Stimulated activated CD8-positive, alpha-beta memory T cell treated with anti-CD3 and anti-CD28 coated beads, Interleukin-12 subunit alpha, Interleukin-12 subunit beta, amount 100 ng/mL, for 24 hours (primary cell): ENCODE data around the gene MTMR2.
A peak's percentile ranks its signal among the peaks of the same experiment; 100 is the strongest.
"Not testable (repeated sequence)": the region's sequence is repeated elsewhere in the genome, so short reads cannot be mapped to it uniquely, and the experiment has no call there.

ENCODE experiments used
- DNase-seq: peaks from one replicate; pipeline ENCODE4 v3.0.0-alpha.2; 2020; ENCODE audit errors: extremely low read depth

The MTMR2 gene

DNA sequence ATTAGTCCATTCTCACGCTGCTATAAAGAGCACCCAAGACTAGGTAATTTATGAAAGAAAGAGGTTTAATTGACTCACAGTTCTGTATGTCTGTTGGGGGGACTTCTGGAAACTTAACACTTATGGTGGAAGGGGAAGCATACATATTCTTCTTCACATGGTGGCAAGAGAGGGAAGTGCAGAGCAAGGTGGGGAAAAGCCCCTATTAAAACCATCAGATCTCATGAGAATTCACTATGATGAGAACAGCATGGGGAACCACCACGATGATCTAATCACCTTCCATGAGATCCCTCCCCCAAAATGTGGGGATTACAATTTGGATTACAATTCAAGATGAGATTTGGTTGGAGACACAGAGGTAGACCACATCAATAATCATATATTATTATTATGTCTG lies 107.9 kb downstream of the MTMR2 start:
- DNase-seq: no peak

DNA sequence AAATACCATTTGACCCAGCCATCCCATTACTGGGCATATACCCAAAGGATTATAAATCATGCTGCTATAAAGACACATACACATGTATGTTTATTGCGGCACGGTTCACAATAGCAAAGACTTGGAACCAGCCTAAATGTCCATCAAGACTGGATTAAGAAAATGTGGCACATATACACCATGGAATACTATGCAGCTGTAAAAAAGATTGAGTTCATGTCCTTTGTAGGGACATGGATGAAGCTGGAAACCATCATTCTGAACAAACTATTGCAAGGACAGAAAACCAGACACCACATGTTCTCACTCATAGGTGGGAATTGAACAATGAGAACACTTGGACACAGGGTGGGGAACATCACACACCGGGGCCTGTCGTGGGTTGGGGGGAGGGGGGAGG lies 112.9 kb downstream of the MTMR2 start:
- DNase-seq: not testable (repeated sequence)

DNA sequence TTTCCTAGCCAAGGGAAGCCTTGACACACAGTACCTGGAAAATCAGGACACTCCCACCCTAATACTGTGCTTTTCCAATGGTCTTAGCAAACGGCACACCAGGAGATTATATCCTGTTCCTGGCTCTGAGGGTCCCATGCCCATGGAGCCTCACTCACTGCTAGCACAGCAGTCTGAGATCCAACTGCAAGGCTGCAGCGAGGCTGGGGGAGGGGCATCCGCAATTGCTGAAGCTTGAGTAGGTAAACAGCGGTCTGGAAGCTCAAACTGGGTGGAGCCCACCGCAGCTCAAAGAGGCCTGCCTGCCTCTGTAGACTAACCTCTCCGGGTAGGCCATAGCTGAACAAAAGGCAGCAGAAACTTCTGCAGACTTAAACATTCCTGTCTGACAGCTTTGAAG lies 117.4 kb downstream of the MTMR2 start:
- DNase-seq: not testable (repeated sequence)

DNA sequence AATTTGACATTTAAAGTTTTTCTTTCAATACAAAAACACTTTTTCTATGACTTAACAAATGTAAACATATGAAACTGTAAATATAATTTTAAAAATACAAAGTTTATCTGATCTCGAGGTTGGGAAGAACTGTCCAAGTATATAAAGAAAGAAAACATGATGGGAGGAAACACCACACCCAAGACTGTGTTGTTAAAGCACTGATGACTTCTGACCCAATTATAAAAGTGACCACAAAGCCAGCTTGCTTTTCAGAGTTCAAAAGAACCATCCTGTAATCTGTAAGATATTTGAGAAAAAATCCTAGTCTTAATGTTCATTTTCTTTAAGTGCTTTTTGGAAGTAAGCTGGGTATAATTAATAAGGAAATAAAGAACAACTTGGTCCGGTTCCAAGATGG lies 118.0 kb downstream of the MTMR2 start:
- DNase-seq: no peak

DNA sequence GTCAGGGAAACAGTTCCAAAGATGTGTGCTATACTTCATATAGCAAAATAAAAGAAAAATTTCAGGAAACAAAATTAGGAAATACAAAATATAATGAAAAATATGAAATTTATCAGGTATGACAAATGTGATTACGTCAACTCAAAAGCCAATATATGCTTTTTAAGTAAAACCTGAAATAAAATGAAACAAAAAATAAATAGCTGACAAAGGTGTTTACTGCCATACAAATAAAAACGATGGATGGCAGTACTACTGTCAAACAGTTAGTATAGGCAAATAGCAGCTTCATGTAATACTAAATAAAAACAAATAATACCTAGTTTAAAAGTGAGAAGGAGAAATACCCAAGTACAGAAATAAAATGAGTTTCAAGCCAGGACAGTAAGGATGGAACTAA lies 119.9 kb downstream of the MTMR2 start:
- DNase-seq: no peak

DNA sequence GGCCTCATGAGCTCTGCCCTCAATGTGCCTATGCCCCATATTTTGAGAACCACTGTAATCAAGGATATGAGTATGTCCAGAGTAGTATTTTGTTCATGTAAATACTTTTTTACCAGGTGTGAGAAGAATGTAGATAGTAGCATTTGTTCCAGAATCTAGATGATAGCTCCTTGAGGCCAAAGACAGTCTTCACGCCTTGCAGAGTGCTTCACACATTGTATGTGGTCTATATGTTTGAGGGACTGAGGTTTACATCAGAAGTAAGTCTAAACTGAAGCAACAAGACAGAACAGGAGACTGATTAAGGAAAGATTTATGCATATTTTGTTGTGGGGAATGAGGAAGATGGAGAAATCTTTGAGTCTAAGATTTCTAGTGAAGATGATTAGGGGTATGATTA lies 121.1 kb downstream of the MTMR2 start:
- DNase-seq: no peak

DNA sequence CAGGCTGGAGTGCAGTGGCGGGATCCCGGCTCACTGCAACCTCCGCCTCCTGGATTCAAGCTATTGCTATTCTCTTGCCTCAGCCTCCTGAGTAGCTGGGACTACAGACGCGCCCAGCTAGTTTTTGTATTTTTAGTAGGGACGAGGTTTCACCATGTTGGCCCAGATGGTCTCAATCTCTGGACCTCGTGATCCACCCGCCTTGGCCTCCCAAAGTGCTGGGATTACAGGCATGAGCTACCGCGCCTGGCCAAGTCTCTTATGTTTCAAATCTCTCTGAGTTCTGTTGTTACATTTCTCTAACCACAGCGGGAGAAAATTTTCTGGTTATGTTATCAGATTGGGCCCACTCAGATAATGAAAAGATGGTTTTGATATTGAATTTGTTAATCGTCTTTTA lies 123.5 kb downstream of the MTMR2 start:
- DNase-seq: no peak

DNA sequence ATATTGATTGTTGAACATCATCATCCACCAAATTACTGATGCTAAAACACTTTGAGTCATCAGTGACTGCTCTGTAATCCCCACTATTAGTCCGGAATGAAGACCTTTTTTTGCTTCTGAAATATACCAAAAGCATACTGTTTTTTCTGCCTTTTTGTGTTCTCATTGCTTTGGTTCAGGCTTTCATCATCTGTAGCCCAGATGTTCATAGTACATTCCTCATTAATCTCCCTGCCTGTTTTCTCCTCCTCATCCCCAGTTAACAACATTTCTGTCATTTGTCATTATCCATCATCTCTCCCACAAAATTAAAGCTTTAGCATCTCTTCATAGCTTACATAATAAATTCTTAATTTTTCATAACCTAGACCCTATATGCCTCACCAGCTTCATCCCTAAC lies 124.4 kb downstream of the MTMR2 start:
- no peak for DNase-seq

DNA sequence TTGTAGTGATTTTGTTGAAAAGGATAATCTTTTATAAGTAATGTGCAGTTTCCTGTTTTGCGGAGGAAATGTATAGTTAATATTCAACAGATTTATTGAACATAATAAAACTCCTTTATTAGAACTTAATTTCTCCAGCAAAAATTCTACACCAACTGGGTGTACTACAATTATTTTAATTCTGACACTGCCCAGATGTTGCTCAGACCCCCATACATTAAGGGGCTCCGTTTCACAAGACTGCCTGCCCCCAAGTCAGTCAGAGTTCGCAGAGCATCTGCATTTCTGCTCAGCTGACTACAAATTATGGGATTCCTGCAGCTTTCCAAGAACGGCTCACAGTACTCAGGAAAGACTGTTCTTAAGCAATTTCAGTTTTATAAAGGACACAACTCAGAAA lies 127.4 kb downstream of the MTMR2 start:
- DNase-seq: no peak

DNA sequence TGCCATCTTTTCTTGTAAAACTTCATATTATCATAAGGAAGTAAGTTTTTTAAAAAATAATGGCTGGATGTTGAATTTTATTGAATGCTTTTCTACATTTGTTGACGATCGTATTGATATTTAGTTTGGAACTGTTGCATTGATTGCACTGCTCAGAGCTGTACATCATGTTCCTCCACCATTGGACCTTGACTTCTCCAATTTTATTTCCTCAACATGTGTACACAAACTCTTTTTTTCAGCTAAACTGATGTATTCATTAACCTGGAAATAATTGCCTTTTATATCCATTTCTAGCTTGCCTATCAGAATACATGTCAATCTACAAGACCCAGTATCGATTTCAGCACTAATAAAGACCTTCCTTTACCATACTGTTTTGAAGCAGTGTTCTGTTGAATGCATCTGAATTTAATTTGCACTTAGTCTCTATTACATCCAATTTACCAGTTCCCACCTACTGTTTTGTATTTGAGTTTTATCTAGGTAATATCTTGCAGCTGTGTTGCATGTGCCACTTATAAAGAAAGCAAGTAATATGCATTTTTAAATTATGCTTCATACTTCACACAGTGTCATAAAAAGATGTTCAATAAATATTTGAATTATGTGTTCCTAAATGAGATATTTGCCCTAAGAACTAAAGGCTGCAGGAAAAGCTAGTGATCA lies 128.1 kb downstream of the MTMR2 start:
- DNase-seq: no peak

DNA sequence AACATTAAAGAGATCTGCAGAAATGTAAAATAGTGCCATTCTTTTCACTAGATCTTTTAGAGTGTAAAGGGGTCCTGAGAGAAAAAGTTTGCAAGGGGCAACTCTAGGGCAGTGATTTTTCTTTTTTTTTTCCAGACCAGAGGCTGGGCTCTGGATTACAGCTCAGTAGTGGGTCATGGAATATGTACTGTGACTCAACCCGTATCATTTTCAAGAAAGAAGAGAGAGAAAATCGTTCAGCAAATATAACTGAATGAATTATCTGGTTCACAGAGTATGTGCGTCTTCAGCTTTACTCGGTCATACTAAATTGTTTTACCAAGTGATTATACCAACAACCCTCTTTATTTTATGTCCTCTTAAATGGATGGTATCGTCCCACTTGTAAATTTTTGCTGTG lies 129.8 kb downstream of the MTMR2 start:
- DNase-seq: no peak

DNA sequence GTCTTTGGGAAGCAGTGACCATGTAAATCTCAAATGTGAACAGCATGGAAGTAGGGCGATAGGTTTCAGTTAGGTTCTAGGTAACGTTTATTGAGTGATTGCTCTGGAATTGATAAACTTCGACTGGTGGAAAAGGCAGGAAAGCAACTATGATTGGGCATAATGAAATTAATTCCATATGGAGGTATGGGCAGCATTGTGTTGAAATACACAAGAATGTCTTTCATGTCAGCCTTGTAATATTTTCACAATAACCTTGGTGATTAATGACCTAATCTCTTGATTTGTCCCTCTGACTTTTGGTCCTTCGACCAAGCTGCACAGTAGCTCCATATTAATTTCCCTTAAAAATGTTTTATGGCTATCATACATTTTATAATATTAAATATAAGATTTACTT lies 130.8 kb downstream of the MTMR2 start:
- no peak for DNase-seq

DNA sequence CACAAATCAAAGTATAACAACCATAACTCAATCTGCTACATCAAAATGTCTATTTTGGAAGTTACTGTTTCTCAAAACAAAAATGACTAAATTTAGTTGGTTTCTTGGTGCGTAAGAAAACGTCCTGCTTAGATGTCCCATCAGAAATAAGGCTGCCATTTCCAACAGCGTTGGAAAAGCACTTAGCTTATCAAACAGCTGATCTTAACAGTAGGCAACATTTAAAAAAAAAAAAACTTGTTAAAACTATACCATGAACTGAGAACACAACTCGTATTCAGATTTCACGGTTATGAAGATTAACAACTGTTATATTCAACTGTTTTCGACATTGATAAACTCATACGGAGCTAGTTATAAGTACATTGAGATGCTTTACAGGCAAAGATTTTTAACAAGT lies 131.2 kb downstream of the MTMR2 start:
- DNase-seq: no peak

DNA sequence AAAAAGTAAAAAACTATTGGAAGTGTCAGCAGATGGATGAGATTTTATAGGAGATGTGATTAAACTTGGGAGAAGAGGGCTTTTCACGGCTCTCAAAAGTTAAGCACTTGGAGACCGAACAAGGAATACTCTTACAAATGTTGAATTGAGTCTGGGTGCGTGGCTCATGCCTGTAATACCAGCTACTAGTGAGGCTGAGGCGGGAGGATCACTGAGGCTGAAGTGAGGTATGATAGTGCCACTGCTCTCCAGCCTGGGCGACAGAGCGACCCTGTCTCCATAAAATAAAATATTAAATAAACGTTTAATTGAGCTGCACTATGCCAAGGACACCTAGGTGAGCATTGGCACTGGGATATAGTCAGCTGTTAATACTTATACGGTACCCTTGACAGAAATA lies 131.7 kb downstream of the MTMR2 start:
- DNase-seq: no peak

DNA sequence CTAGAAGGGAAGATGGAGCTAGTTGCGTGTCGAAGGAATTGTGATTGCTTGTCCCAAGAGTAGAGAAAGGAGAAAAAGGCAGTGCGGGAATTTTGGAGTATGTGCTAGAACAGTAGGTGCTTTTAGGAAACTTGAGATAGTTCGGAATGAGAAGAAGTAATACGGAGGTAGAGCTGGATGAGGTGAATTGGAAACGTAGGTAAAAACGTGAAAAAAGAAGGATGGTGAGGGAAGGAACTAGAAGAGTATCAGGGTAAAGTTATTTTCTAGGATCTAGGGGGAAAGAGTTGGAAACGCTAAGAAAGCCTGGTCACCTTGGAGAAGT lies 132.2 kb downstream of the MTMR2 start:
- no peak for DNase-seq

DNA sequence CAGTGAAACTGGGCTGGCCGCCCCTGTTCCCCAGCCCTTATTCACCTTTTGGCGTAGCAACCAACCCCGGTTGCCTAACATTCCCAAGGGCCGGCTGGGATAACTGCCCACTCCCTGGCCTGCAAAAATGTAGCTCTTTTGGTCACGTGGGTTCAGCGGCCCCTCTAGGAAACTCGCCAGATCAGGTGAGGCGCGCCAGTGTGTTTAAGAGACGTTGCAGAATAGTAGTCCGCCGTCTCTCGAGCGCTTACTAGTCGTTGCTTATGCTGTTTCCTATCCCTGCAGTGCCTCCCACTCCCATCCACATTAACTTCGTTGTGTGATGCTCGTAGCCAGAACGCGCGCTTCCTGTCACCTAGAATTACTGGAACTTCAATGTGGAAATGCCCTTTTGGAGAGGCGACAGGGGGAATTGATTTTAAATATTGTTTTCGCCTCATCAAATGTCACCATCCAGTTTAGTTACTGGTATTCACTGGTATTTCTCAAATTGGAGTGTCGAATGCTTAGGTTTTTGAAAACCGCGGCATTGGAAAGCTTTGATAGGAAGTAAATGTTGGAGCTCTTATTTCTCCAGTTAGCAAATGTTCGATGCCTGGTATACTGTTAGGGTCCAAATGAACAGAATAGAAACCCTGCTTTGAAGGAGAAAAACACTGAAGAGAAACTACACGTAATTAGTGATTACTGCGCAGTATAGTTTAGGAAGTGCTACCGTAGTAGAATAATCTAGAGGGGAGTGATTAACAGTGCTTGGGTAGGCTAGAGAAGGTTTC lies 132.8 kb downstream of the MTMR2 start:
- DNase-seq: peak; percentile 14

DNA sequence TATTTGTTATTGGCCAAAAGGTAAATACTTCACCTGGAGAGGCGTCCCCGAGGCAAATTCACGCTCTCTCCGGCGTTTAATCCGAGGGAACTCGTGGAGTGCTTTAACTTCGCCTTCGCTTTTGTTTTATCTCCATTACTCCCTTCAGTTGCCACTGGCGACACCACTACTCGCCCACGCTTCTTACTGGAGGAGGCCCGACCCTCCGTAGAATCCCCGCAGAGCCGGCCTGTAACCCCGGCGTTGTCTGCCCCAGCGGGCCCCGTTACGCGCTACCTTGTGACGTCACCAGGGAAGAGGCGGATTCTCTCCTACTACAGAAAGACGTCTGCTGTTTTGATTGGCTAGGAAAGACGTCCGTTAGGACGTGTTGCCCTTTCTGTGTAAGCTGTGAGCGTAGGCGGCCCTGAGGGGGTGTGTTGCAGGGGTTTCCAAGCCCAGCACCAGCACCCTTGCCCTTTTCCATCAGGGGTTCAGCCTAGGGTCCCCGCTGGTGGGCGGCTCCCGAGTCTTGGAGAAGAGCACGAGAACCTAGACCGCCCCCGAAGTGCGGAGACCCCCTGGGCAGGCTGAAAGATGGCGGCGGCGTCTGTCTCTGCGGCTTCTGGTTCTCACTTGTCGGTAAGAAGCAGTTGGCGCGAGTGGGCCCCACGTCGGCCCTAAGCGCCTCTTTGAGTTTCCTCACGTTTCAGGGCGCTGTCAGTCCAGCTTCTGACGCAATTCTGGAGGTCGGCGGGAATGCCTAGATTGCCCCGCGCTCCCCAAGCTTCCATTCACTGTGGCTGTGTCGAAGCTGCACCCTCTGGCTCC lies 133.6 kb downstream of the MTMR2 start, which contains the start of gene CEP57:
Gene CEP57, plus strand, starts transcription at position 376 of the 810 bp plus-strand sequence. Its CDS starts 201 bp downstream, at position 577.
- peak; percentile 92 for DNase-seq

DNA sequence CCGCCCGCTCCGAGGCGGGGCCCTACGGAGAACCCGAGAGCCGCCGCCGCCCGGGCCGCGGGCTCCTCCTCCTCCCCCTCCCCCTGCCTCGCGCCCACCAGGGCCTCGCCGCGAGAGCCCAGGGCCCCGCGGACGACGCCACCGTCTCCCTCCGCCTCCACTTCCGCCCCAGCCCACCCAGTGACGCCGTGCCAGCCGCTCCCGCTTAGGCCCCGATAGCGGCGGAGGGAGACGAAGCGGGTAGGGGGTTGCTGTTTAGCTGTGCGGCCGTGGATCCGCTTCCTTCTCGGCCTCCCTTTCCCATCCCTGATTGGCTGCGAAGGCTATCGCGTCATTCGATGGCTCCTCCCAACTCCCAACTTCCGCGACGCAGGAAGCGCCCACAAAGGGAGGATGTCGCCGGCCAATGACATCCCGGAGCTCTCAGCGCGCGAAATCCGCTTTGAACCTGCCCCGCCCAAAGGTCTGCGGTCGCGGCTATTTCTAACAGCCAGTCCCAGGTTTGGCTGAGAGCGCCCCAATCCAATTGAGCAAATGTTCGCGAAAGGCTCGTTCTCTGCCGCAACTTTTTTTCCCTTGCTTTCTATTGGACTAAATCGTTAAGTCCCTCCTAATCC lies 134.3 kb downstream of the MTMR2 start, which contains the start of gene FAM76B:
Gene FAM76B, minus strand, starts transcription at position 277 of the 617 bp plus-strand sequence. CDS start 304 bp downstream, outside the sequence.
- DNase-seq: peak; percentile 88

DNA sequence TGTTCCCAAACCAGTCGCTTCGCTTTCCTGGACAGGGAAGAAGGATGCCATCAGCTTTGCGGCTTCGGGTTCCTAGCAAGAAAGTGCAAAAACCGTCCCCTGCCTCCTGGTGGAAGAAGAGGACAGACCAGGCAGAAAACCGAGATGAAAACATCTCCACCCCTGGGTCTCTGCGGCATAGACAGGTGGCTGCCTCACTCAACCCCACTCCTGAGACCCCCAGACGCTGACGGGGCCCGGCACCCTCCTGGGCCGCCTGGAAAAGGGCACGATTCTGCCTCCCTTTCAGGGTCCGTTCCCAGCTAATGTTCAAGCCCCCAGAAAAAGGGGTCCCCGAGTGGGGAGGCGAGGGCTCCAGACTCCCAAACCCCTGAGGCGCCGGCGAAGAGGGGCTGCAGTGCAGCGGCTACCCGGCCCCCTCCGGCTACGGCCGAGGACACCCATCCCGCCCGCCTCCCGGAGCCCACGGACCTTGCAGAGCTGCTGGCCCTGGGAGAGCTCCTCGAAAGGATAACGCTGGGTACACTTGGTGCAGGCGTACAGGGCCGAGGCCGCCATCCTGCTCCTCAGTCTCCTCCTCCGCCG lies 134.9 kb downstream of the MTMR2 start:
- DNase-seq: no peak
